22Rv1 (cell line): ENCODE results near the gene COA3.

Experiments used
- CTCF ChIP-seq: fragments of 450-650 bp; IDR thresholded peaks from 2 replicates; pipeline ENCODE4 v1.5.1; 2017; ENCODE audit warnings: mild to moderate bottlenecking
- ZFX ChIP-seq: fragments of 450-650 bp; IDR thresholded peaks from 2 replicates; pipeline ENCODE4 v1.6.1; 2017; ENCODE audit warnings: antibody characterized with exemption, borderline replicate concordance

- TF ChIP-seq CTCF: 0 out of 2 replicates have a peak, but pooled peaks have one; percentile 5
- no peak for TF ChIP-seq ZFX
Observed at GRCh38 chr17:42760652-42761581, 37.6 kb downstream of the COA3 start, which contains the start of gene RAMP2.
